Loucy (cell line): ENCODE measurements around the gene GALNT11.
"Not testable (repeated sequence)": the region's sequence is repeated elsewhere in the genome, so short reads cannot be mapped to it uniquely, and the experiment has no call there.

Experiments
- CTCF ChIP-seq: fragments of 200-600 bp; sonication (generic); conservative IDR thresholded peaks from 2 replicates; pipeline ENCODE4 v1.5.1; 2014; ENCODE audit warnings: mild to moderate bottlenecking, antibody characterized with exemption, low read length
- EZH2phosphoT487 ChIP-seq: fragments of 200-600 bp; IDR thresholded peaks from 2 replicates; pipeline ENCODE4 v1.6.1; 2018; ENCODE audit warnings: antibody characterized with exemption, mild to moderate bottlenecking, moderate library complexity, borderline replicate concordance

GRCh38 chr7:152038410-152038809 is 12.9 kb downstream of the GALNT11 start:
- TF ChIP-seq CTCF, EZH2phosphoT487: not testable (repeated sequence)
